Esophagus (tissue), 2 donors: ENCODE measurements around the gene TSC22D4. TPM values are rescaled to one million over a fixed set of nuclear protein-coding genes. Genes with fewer than 3 reads are reported as not detected.
"Not testable (repeated sequence)": the region's sequence is repeated elsewhere in the genome, so short reads cannot be mapped to it uniquely, and the experiment has no call there.

Experiments used
- H3K27ac ChIP-seq, 2 donors: one replicate each; pipeline ENCODE4 v1.5.1; 2013; ENCODE audit warnings: low read depth in 2 of 2, mild to moderate bottlenecking in 2 of 2, inconsistent platforms in 1 of 2, low read length in 1 of 2, moderate library complexity in 1 of 2
- H3K27me3 ChIP-seq, 2 donors: one replicate each; pipeline ENCODE4 v1.6.1; 2013; ENCODE audit warnings: low read length in 2 of 2, control low read depth in 1 of 2, mild to moderate bottlenecking in 1 of 2; ENCODE audit not compliant: insufficient read depth in 2 of 2, control insufficient read depth in 1 of 2
- H3K36me3 ChIP-seq, 2 donors: one replicate each; pipeline ENCODE4 v1.6.1; 2013; ENCODE audit warnings: low read length in 1 of 2; ENCODE audit not compliant: control insufficient read depth in 2 of 2, insufficient read depth in 2 of 2
- H3K4me1 ChIP-seq, 2 donors: one replicate each; pipeline ENCODE4 v1.6.1; 2013; ENCODE audit warnings: low read length in 1 of 2; ENCODE audit not compliant: control insufficient read depth in 2 of 2, insufficient read depth in 2 of 2
- H3K4me3 ChIP-seq, 2 donors: one replicate each; pipeline ENCODE4 v1.5.1; 2013; ENCODE audit warnings: low read length in 2 of 2, mild to moderate bottlenecking in 2 of 2, low read depth in 1 of 2, moderate library complexity in 1 of 2
- H3K9me3 ChIP-seq, 2 donors: one replicate each; pipeline ENCODE4 v1.6.1; 2013; ENCODE audit warnings: mild to moderate bottlenecking in 2 of 2, low read depth in 1 of 2, low read length in 1 of 2, moderate library complexity in 1 of 2; ENCODE audit not compliant: control insufficient read depth in 2 of 2, insufficient read depth in 1 of 2
- WGBS, 2 donors: extraction: QIAGEN DNeasy Blood & Tissue Kit; methylation state at CpG; one replicate each; pipeline ENCODE4 v1.1.7; 2013; 5-methylcytosine and 5-hydroxymethylcytosine counted together
- polyA plus RNA-seq, 2 donors: library from polyadenylated mRNA; stranded (reverse); fragments of 200-250 nt; gene quantifications; one replicate each; pipeline ENCODE4 v1.2.3, GENCODE V29; 2013
- donor health status: healthy with polysubstance abuse.
- donor health status: Bipolar disorder and iron deficiency.

Gene TSC22D4
- polyA plus RNA-seq, result 10 to 100 TPM; 40.0 to 60.0 TPM

- H3K4me3 ChIP-seq, result peak within 1 kb of the TSS; percentile 94 to 97
- 1% methylated on average over 22 to 27 of the region's 27 CpGs for WGBS, 2 donors
- peaks cover 0 to 6% of the 10 kb centered on the region in 2 donors for H3K36me3 ChIP-seq
These were observed at the start of gene TSC22D4 for GRCh38 chr7:100478958-100479660. TSC22D4 (minus strand) TSS chr7:100479214; CDS start chr7:100478038, 1,176 bp downstream.

GRCh38 chr7:100528108-100528866 lies 49.3 kb upstream of the TSC22D4 start:
- not testable (repeated sequence) for H3K27ac ChIP-seq, H3K36me3 ChIP-seq, H3K4me3 ChIP-seq, H3K4me1 ChIP-seq, H3K27me3 ChIP-seq, H3K9me3 ChIP-seq
- 71 to 74% methylated on average over 12 of the region's 12 CpGs for WGBS, 2 donors

More at GRCh38 chr7:100478958-100479660, at the start of gene TSC22D4:
- Histone ChIP-seq H3K9me3 (no peaks in the 10 kb centered on the region), H3K27ac (peak within 1 kb of the TSS; percentile 93 to 94), H3K27me3 (no peaks in the 10 kb centered on the region), H3K4me1 (peaks cover 13 to 20% of the 10 kb centered on the region in 2 donors)

- H3K4me1 ChIP-seq, H3K36me3 ChIP-seq, H3K27ac ChIP-seq, H3K9me3 ChIP-seq, H3K4me3 ChIP-seq, H3K27me3 ChIP-seq: not testable (repeated sequence)
- WGBS, 2 donors, result 82 to 98% methylated on average over 7 to 30 of the region's 34 CpGs
These were observed 44.2 kb upstream of the TSC22D4 start for GRCh38 chr7:100523192-100523591.

- not testable (repeated sequence) for H3K4me3 ChIP-seq, H3K27me3 ChIP-seq, H3K9me3 ChIP-seq, H3K4me1 ChIP-seq, H3K36me3 ChIP-seq, H3K27ac ChIP-seq
- WGBS, 2 donors, result 78 to 80% methylated on average over 2 of the region's 3 CpGs
These were observed 43.0 kb upstream of the TSC22D4 start for GRCh38 chr7:100521909-100522593.

GRCh38 chr7:100521076-100521475 lies 42.1 kb upstream of the TSC22D4 start:
- Histone ChIP-seq H3K36me3 (no peaks in the 10 kb centered on the region), H3K9me3 (no peaks in the 10 kb centered on the region), H3K4me3 (no peak overlapping the region), H3K27ac (no peak overlapping the region), H3K27me3 (no peaks in the 10 kb centered on the region), H3K4me1 (peaks cover 0 to 1% of the 10 kb centered on the region in 2 donors)
- WGBS, 2 donors, result 87 to 92% methylated on average over 2 of the region's 2 CpGs

- H3K9me3 ChIP-seq, result no peaks in the 10 kb centered on the region
- H3K36me3 ChIP-seq, result no peaks in the 10 kb centered on the region
- WGBS, 2 donors, result 27 to 32% methylated on average over 1 of the region's 1 CpG
- no peaks in the 10 kb centered on the region for H3K27me3 ChIP-seq
- H3K4me3 ChIP-seq, result no peak overlapping the region
- no peak overlapping the region for H3K27ac ChIP-seq
- H3K4me1 ChIP-seq, result peaks cover 0 to 1% of the 10 kb centered on the region in 2 donors
These were observed 41.1 kb upstream of the TSC22D4 start for GRCh38 chr7:100520138-100520537.

GRCh38 chr7:100519580-100519979 lies 40.6 kb upstream of the TSC22D4 start:
- peaks cover 0 to 1% of the 10 kb centered on the region in 2 donors for H3K4me1 ChIP-seq
- H3K36me3 ChIP-seq, result no peaks in the 10 kb centered on the region
- H3K27me3 ChIP-seq, result no peaks in the 10 kb centered on the region
- WGBS, 2 donors, result 87 to 90% methylated on average over 6 of the region's 6 CpGs
- no peak overlapping the region for H3K4me3 ChIP-seq
- no peak overlapping the region for H3K27ac ChIP-seq
- no peaks in the 10 kb centered on the region for H3K9me3 ChIP-seq

GRCh38 chr7:100517305-100517704 lies 38.3 kb upstream of the TSC22D4 start:
- Histone ChIP-seq H3K27ac (no peak overlapping the region), H3K36me3 (no peaks in the 10 kb centered on the region), H3K27me3 (no peaks in the 10 kb centered on the region), H3K9me3 (no peaks in the 10 kb centered on the region), H3K4me1 (peaks cover 0 to 1% of the 10 kb centered on the region in 2 donors), H3K4me3 (no peak overlapping the region)
- 86 to 90% methylated on average over 2 of the region's 2 CpGs for WGBS, 2 donors

GRCh38 chr7:100516135-100516812 lies 37.3 kb upstream of the TSC22D4 start:
- Histone ChIP-seq H3K27me3 (no peaks in the 10 kb centered on the region), H3K27ac (peak overlapping the region; percentile 41 to 79), H3K4me3 (no peak overlapping the region), H3K9me3 (no peaks in the 10 kb centered on the region), H3K4me1 (peaks cover 0 to 1% of the 10 kb centered on the region in 2 donors), H3K36me3 (no peaks in the 10 kb centered on the region)
- 20 to 36% methylated on average over 4 of the region's 4 CpGs for WGBS, 2 donors
